Smooth muscle cell (in vitro differentiated cells): ENCODE data around the gene RASSF10. TPM values are rescaled to one million over a fixed set of nuclear protein-coding genes. Genes with fewer than 3 reads are reported as not detected.

Experiments
- DNase-seq: peaks from one replicate; lab custom pipeline; 2025; ENCODE audit not compliant: unreplicated experiment; lab: John Stamatoyannopoulos, UW
- H2AFZ ChIP-seq: fragments of 200-600 bp; sonication (generic); 2 replicates; pipeline ENCODE4 v1.6.0; 2016; ENCODE audit warnings: antibody characterized with exemption, low read depth, mild to moderate bottlenecking
- H3F3A ChIP-seq: fragments of 200-600 bp; sonication (generic); 2 replicates; pipeline ENCODE4 v1.6.0; 2017; ENCODE audit warnings: antibody characterized with exemption, low read depth
- H3K27ac ChIP-seq: fragments of 200-600 bp; sonication (generic); 2 replicates; pipeline ENCODE4 v1.5.1; 2016; ENCODE audit warnings: low read depth, mild to moderate bottlenecking
- H3K27me3 ChIP-seq: fragments of 200-600 bp; sonication (generic); 2 replicates; pipeline ENCODE4 v1.6.1; 2016; ENCODE audit warnings: low read depth, mild to moderate bottlenecking
- H3K36me3 ChIP-seq: fragments of 200-600 bp; sonication (generic); 2 replicates; pipeline ENCODE4 v1.5.1; 2016; ENCODE audit warnings: low read depth
- H3K4me1 ChIP-seq: fragments of 200-600 bp; sonication (generic); 2 replicates; pipeline ENCODE4 v1.5.1; 2016; ENCODE audit warnings: low read depth
- H3K4me2 ChIP-seq: fragments of 200-600 bp; sonication (generic); 2 replicates; pipeline ENCODE4 v1.6.0; 2016; ENCODE audit warnings: mild to moderate bottlenecking
- H3K4me3 ChIP-seq: fragments of 200-600 bp; sonication (generic); 2 replicates; pipeline ENCODE4 v1.5.1; 2016; ENCODE audit warnings: mild to moderate bottlenecking
- H3K79me2 ChIP-seq: fragments of 200-600 bp; sonication (generic); 2 replicates; pipeline ENCODE4 v1.6.0; 2016; ENCODE audit warnings: low read depth, mild to moderate bottlenecking
- H3K9ac ChIP-seq: fragments of 200-600 bp; sonication (generic); 2 replicates; pipeline ENCODE4 v1.6.0; 2016; ENCODE audit warnings: low read depth
- H3K9me3 ChIP-seq: fragments of 200-600 bp; sonication (generic); replicated peaks from 2 replicates; pipeline ENCODE4 v1.5.1; 2016; ENCODE audit warnings: low read depth
- H4K20me1 ChIP-seq: fragments of 200-600 bp; sonication (generic); 2 replicates; pipeline ENCODE4 v1.6.0; 2016; ENCODE audit warnings: low read depth
- CTCF ChIP-seq: fragments of 200-600 bp; sonication (generic); IDR thresholded peaks from 2 replicates; pipeline ENCODE4 v1.5.1; 2017; ENCODE audit warnings: borderline replicate concordance, mild to moderate bottlenecking, antibody characterized with exemption; ENCODE audit not compliant: insufficient read depth, poor library complexity, severe bottlenecking
- WGBS: methylation state at CpG from one replicate; pipeline ENCODE4 v1.1.7; 2016; ENCODE audit warnings: low lambda C conversion rate; 5-methylcytosine and 5-hydroxymethylcytosine counted together
- polyA plus RNA-seq: library from polyadenylated mRNA; unstranded; fragments of >200 nt; fragmentation: Nextera tagmentation; extraction: Ambion mirVana; gene quantifications from 2 replicates; pipeline ENCODE4 v1.2.1, GENCODE V29; 2016
- total RNA-seq: library from RNA; depleted of rRNA; stranded (reverse); fragments of >200 nt; gene quantifications from 2 replicates; pipeline ENCODE4 v1.2.3, GENCODE V29; 2014

Gene RASSF10
- total and polyA plus RNA-seq, 2 experiments from 2014 or later, result 2.2 TPM; not detected in 1

- Histone ChIP-seq H3K79me2 (no peaks in the 10 kb centered on the region), H3F3A (no peaks in the 10 kb centered on the region), H3K4me3 (no peak overlapping the region), H3K9me3 (no peaks in the 10 kb centered on the region), H4K20me1 (no peaks in the 10 kb centered on the region), H3K9ac (no peak overlapping the region), H3K4me2 (no peak overlapping the region), H2AFZ (no peak overlapping the region), H3K36me3 (no peaks in the 10 kb centered on the region), H3K27ac (no peak overlapping the region), H3K27me3 (peaks cover 9% of the 10 kb centered on the region), H3K4me1 (no peaks in the 10 kb centered on the region)
- DNase-seq, result no peak
- WGBS, result 76% methylated on average over 2 of the region's 2 CpGs
- TF ChIP-seq CTCF, result no peak
These were observed 33.9 kb upstream of the RASSF10 start for GRCh38 chr11:12975195-12975594.

- 65% methylated on average over 8 of the region's 8 CpGs for WGBS
- H3K79me2 ChIP-seq, result no peaks in the 10 kb centered on the region
- no peak overlapping the region for H3K9ac ChIP-seq
- H3K4me2 ChIP-seq, result no peak overlapping the region
- no peak overlapping the region for H3K4me3 ChIP-seq
- no peaks in the 10 kb centered on the region for H3K4me1 ChIP-seq
- no peak overlapping the region for H2AFZ ChIP-seq
- H3K9me3 ChIP-seq, result no peaks in the 10 kb centered on the region
- DNase-seq, result no peak
- H3K27ac ChIP-seq, result no peak overlapping the region
- H3F3A ChIP-seq, result no peaks in the 10 kb centered on the region
- no peaks in the 10 kb centered on the region for H3K36me3 ChIP-seq
- no peaks in the 10 kb centered on the region for H4K20me1 ChIP-seq
- no peak for TF ChIP-seq CTCF
- peaks cover 14% of the 10 kb centered on the region for H3K27me3 ChIP-seq
These were observed 29.0 kb upstream of the RASSF10 start for GRCh38 chr11:12979928-12980689.

GRCh38 chr11:12981676-12982522 lies 27.2 kb upstream of the RASSF10 start:
- Histone ChIP-seq H3K9me3 (no peaks in the 10 kb centered on the region), H3K4me2 (no peak overlapping the region), H3K9ac (no peak overlapping the region), H3K27me3 (peaks cover 22% of the 10 kb centered on the region), H2AFZ (no peak overlapping the region), H3K36me3 (no peaks in the 10 kb centered on the region), H3F3A (no peaks in the 10 kb centered on the region), H3K4me3 (no peak overlapping the region), H4K20me1 (no peaks in the 10 kb centered on the region), H3K27ac (no peak overlapping the region), H3K4me1 (no peaks in the 10 kb centered on the region), H3K79me2 (no peaks in the 10 kb centered on the region)
- TF ChIP-seq CTCF, result no peak
- no peak for DNase-seq
- WGBS, result 84% methylated on average over 3 of the region's 3 CpGs
